NCI-H2107 treated with DMSO at 0.1 percent for 48 hours (cell line): ENCODE data around the gene TNPO3.
"Not testable (repeated sequence)": the region's sequence is repeated elsewhere in the genome, so short reads cannot be mapped to it uniquely, and the experiment has no call there.

ENCODE experiments used
- DNase-seq: peaks from one replicate; lab custom pipeline; 2025; ENCODE audit not compliant: unreplicated experiment; lab: John Stamatoyannopoulos, UW

The TNPO3 gene

GRCh38 chr7:129072479-129073011 is 17.6 kb upstream of the TNPO3 start:
- no peak for DNase-seq

GRCh38 chr7:129069021-129069420 is 14.1 kb upstream of the TNPO3 start:
- no peak for DNase-seq

- no peak for DNase-seq
Measured at GRCh38 chr7:129067943-129068548, 13.1 kb upstream of the TNPO3 start.

- DNase-seq, result not testable (repeated sequence)
Measured at GRCh38 chr7:129067132-129067561, 12.2 kb upstream of the TNPO3 start.

- no peak for DNase-seq
Measured at GRCh38 chr7:129066290-129067131, 11.6 kb upstream of the TNPO3 start.

GRCh38 chr7:129055861-129056464 is 1.1 kb upstream of the TNPO3 start:
- DNase-seq, result no peak

- DNase-seq, result no peak
Measured at GRCh38 chr7:129055294-129055816, 444 bp upstream of the TNPO3 start.

- no peak for DNase-seq
Measured at GRCh38 chr7:129053938-129054437, 923 bp downstream of the TNPO3 start.

- DNase-seq, result no peak
Measured at GRCh38 chr7:129052441-129052840, 2.5 kb downstream of the TNPO3 start.

- not testable (repeated sequence) for DNase-seq
Measured at GRCh38 chr7:129051459-129051858, 3.5 kb downstream of the TNPO3 start.

- no peak for DNase-seq
Measured at GRCh38 chr7:129047761-129048160, 7.2 kb downstream of the TNPO3 start.

GRCh38 chr7:129045682-129046081 is 9.2 kb downstream of the TNPO3 start:
- no peak for DNase-seq

GRCh38 chr7:129043012-129043411 is 11.9 kb downstream of the TNPO3 start:
- DNase-seq, result no peak

- DNase-seq, result no peak
Measured at GRCh38 chr7:129041142-129042085, 13.5 kb downstream of the TNPO3 start.

GRCh38 chr7:129038468-129038867 is 16.4 kb downstream of the TNPO3 start:
- DNase-seq, result not testable (repeated sequence)

GRCh38 chr7:129037585-129037984 is 17.3 kb downstream of the TNPO3 start:
- no peak for DNase-seq

- no peak for DNase-seq
Measured at GRCh38 chr7:129032017-129032416, 22.9 kb downstream of the TNPO3 start.

GRCh38 chr7:129030440-129030839 is 24.5 kb downstream of the TNPO3 start:
- no peak for DNase-seq

GRCh38 chr7:129024125-129024524 is 30.8 kb downstream of the TNPO3 start:
- no peak for DNase-seq

GRCh38 chr7:129021656-129022055 is 33.3 kb downstream of the TNPO3 start:
- no peak for DNase-seq
